ENCODE data around the gene PSMF1. TPM values are rescaled to one million over a fixed set of nuclear protein-coding genes. Genes with fewer than 3 reads are reported as not detected.

The PSMF1 gene
- total and polyA plus RNA-seq, 7 experiments from 2014 or later = 88.7 to 157 (median 116) TPM

DNA sequence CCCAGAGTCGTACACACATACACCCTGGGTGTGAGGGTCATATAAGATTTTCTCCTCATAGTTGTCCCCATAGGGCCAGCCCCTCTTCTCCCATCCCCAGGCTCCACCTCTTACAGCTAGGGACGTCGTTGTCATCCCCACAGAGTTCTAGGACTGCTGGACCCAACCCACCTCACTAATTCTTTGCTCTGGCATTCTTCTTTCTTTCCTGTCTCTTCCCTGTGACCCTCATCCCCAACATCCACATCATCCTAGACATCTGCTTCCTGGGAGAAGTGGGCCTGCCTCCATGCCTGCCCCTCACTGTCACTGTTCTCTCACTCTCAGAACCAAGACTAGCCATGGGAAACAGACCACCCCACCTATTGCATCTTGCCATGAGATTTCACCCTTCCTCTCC is 1.1 kb downstream of the PSMF1 start:
- no peaks in the 10 kb centered on the region for H3K27me3 ChIP-seq (ENCODE audit: control insufficient read depth in 2 of 2, insufficient read depth in 2 of 2, low read length in 2 of 2)
- peak overlapping the region; percentile 98 for H3K4me3 ChIP-seq (ENCODE audit: low read length)
- peak overlapping the region; percentile 81 to 97 (median 94) for H3K27ac Mint-ChIP-seq
- peaks cover 0 to 3% (median 0%) of the 10 kb centered on the region in 11 donors for H3K9me3 Mint-ChIP-seq
- H3K27ac ChIP-seq (ENCODE audit: low read depth, low read length) = peak overlapping the region; percentile 85
- H3K27me3 Mint-ChIP-seq = no peaks in the 10 kb centered on the region
- peaks cover 40 to 45% of the 10 kb centered on the region in 2 donors for H3K4me1 ChIP-seq (ENCODE audit: control insufficient read depth in 2 of 2, insufficient read depth in 2 of 2, low read length in 2 of 2)
- peak overlapping the region; percentile 92 to 97 (median 94) for H3K4me3 Mint-ChIP-seq
- ChIA-PET CTCF (interaction anchor here (1.3 kb wide), 1 partner anchor 347 kb away, joined by 3 read pairs; the partner anchor contains the start of gene NSFL1C), POLR2A (interaction anchor here (1.1 kb wide), 1 partner anchor 9 kb away, joined by 4 read pairs; no protein-coding TSS in a partner anchor)
- H3K36me3 ChIP-seq (ENCODE audit: control insufficient read depth in 2 of 3, insufficient read depth in 3 of 3, low read length in 3 of 3) = peaks cover 0 to 24% (median 4%) of the 10 kb centered on the region in 3 experiments
- H3K9me3 ChIP-seq (ENCODE audit: control insufficient read depth in 2 of 3, low read length in 3 of 3) = no peaks in the 10 kb centered on the region
- intact Hi-C loops (cut with micrococcal nuclease) = loop anchor here (2.0 to 5.0 kb wide), 6 partner anchors 108 to 983 kb away; partner anchors contain the start of genes CSNK2A1 (in 1 of the 2), FKBP1A (in 1 of the 2), RAD21L1 (in 1 of the 2) and SNPH (in 1 of the 2)
- ATAC-seq = no peak
- peaks cover 14 to 28% (median 24%) of the 10 kb centered on the region in 5 donors for H3K36me3 Mint-ChIP-seq
- DNase-seq = no peak
- peaks cover 56 to 78% (median 70%) of the 10 kb centered on the region in 7 donors for H3K4me1 Mint-ChIP-seq

DNA sequence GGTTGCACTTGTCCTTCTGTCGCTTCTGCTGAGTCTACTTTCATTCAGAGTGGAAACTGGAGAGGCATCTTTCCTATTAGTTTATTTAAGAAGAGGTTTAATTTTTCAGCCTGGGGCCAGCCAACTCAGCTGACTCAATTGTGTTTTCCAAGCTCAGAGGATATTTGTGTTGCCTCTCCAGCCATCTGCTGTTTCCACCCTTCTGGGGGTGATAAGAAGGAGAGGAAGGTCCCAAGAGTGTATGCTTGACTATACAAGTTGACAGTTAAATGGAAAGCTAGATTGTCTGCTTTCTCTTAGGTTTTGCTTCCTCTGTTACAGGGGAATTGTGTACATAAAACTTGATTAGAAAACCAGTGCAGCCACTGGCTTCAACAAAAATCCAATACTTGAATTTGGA is 3.0 kb downstream of the PSMF1 start:
- peaks cover 8 to 39% (median 18%) of the 10 kb centered on the region in 3 experiments for H3K36me3 ChIP-seq (ENCODE audit: control insufficient read depth in 2 of 3, insufficient read depth in 3 of 3, low read length in 3 of 3)
- Mint-ChIP-seq H3K9me3 (peaks cover 0 to 3% (median 0%) of the 10 kb centered on the region in 11 donors), H3K27ac (peak overlapping the region in 7 of 9 donors; percentile 12 to 94 (median 64)), H3K4me3 (peak overlapping the region; percentile 63 to 97 (median 84)), H3K36me3 (peaks cover 20 to 35% (median 35%) of the 10 kb centered on the region in 5 donors), H3K27me3 (no peaks in the 10 kb centered on the region), H3K4me1 (peaks cover 61 to 89% (median 81%) of the 10 kb centered on the region in 7 donors)
- no peak overlapping the region for H3K27ac ChIP-seq (ENCODE audit: low read depth, low read length)
- H3K4me3 ChIP-seq (ENCODE audit: low read length) = no peak overlapping the region
- POLR2A ChIA-PET = no interaction called here
- intact Hi-C loops (cut with micrococcal nuclease) = no loop called here
- H3K27me3 ChIP-seq (ENCODE audit: control insufficient read depth in 2 of 2, insufficient read depth in 2 of 2, low read length in 2 of 2) = no peaks in the 10 kb centered on the region
- CTCF ChIA-PET = interaction anchor here (1.0 kb wide), 1 partner anchor 13 kb away, joined by 5 read pairs; no protein-coding TSS in a partner anchor
- no peak for ATAC-seq
- H3K4me1 ChIP-seq (ENCODE audit: control insufficient read depth in 2 of 2, insufficient read depth in 2 of 2, low read length in 2 of 2) = peaks cover 40 to 45% of the 10 kb centered on the region in 2 donors
- DNase-seq = no peak
- no peaks in the 10 kb centered on the region for H3K9me3 ChIP-seq (ENCODE audit: control insufficient read depth in 2 of 3, low read length in 3 of 3)

DNA sequence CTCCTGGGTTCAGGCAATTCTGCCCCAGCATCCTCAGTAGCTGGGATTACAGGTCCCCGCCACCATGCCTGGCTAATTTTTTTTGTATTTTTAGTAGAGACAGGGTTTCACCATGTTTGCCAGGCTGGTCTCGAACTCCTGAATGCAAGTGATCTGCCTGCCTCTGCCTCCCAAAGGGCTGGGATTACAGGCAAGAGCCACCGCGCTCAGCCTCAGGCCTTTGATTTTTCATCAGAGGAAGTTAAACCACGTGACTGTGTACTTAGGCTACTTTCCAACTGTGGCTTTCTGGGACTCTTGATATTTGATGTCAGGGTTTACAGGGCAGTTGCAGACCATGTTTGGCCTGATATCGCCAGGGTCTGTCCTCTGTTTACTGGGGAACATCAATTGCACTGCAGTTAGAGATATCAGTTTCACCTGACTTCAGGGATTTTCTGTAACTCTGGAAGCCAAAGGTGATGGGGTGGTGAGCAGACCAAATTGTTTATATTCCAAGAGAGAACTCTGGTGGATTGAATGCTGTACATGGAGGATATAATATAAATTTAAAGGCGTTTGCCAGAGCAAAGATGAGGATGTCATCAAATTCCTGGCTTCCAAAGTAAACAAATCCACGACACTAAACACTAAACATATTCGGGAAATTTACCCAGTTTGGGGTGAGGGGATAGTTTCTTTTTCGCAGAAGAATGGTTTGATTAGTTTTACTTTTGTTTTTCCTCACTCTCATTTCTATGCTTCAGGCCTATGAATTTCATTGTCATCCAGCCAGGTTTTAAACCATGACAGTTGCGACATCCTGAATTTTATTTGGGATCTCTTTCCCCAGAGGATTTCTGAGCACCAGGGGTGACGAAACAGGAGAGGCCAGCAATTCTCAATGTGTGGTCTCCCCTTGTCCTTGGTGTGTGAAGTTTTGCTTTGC is 4.2 kb downstream of the PSMF1 start:
- no peaks in the 10 kb centered on the region for H3K27me3 ChIP-seq (ENCODE audit: control insufficient read depth in 2 of 2, insufficient read depth in 2 of 2, low read length in 2 of 2)
- Mint-ChIP-seq H3K27ac (peak overlapping the region in 8 of 9 donors; percentile 12 to 68 (median 58)), H3K36me3 (peaks cover 26 to 44% (median 43%) of the 10 kb centered on the region in 5 donors), H3K4me3 (peak overlapping the region; percentile 10 to 97 (median 52)), H3K9me3 (no peaks in the 10 kb centered on the region), H3K27me3 (no peaks in the 10 kb centered on the region), H3K4me1 (peaks cover 54 to 82% (median 70%) of the 10 kb centered on the region in 7 donors)
- ATAC-seq (no peak), DNase-seq (peak in 1 of 9 donors; percentile 8)
- H3K27ac ChIP-seq (ENCODE audit: low read depth, low read length) = no peak overlapping the region
- ChIA-PET POLR2A (no interaction called here), CTCF (interaction anchor here (1.0 kb wide), 1 partner anchor 14 kb away, joined by 5 read pairs; no protein-coding TSS in a partner anchor)
- intact Hi-C loops (cut with micrococcal nuclease) = no loop called here
- H3K4me1 ChIP-seq (ENCODE audit: control insufficient read depth in 2 of 2, insufficient read depth in 2 of 2, low read length in 2 of 2) = peaks cover 38 to 44% of the 10 kb centered on the region in 2 donors
- peaks cover 18 to 51% (median 23%) of the 10 kb centered on the region in 3 experiments for H3K36me3 ChIP-seq (ENCODE audit: control insufficient read depth in 2 of 3, insufficient read depth in 3 of 3, low read length in 3 of 3)
- H3K4me3 ChIP-seq (ENCODE audit: low read length) = no peak overlapping the region
- H3K9me3 ChIP-seq (ENCODE audit: control insufficient read depth in 2 of 3, low read length in 3 of 3) = no peaks in the 10 kb centered on the region

DNA sequence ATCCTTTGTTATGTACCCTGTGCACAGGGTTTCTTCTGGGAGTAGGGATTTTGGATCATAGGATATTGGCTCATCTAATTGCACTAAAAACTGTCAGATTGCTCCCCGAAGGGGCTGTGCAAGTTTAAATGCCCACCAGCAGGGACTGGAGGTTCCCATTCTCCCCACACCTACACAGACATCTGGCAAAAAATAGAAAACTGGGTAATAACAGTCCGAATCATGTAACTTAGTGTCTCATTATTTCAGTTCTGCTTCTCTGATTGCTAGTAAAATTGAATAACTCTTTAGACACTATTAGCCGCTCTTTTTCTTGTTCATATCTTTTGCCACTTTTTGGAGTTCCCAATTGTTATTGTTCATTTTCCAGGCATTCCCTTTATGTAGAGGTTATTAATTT is 5.3 kb downstream of the PSMF1 start:
- H3K9me3 Mint-ChIP-seq = no peaks in the 10 kb centered on the region
- no peaks in the 10 kb centered on the region for H3K9me3 ChIP-seq (ENCODE audit: control insufficient read depth in 2 of 3, low read length in 3 of 3)
- H3K4me1 ChIP-seq (ENCODE audit: control insufficient read depth in 2 of 2, insufficient read depth in 2 of 2, low read length in 2 of 2) = peaks cover 34 to 39% of the 10 kb centered on the region in 2 donors
- DNase-seq (no peak), ATAC-seq (no peak)
- H3K36me3 ChIP-seq (ENCODE audit: control insufficient read depth in 2 of 3, insufficient read depth in 3 of 3, low read length in 3 of 3) = peaks cover 23 to 57% (median 25%) of the 10 kb centered on the region in 3 experiments
- POLR2A ChIA-PET = no interaction called here
- peak overlapping the region in 3 of 9 donors; percentile 50 to 64 (median 51) for H3K27ac Mint-ChIP-seq
- H3K27me3 Mint-ChIP-seq = no peaks in the 10 kb centered on the region
- H3K27me3 ChIP-seq (ENCODE audit: control insufficient read depth in 2 of 2, insufficient read depth in 2 of 2, low read length in 2 of 2) = no peaks in the 10 kb centered on the region
- intact Hi-C loops (cut with micrococcal nuclease) = no loop called here
- H3K4me3 ChIP-seq (ENCODE audit: low read length) = no peak overlapping the region
- H3K4me3 Mint-ChIP-seq = peak overlapping the region in 5 of 10 donors; percentile 2 to 97 (median 59)
- H3K4me1 Mint-ChIP-seq = peaks cover 52 to 76% (median 67%) of the 10 kb centered on the region in 7 donors
- CTCF ChIA-PET = no interaction called here
- H3K27ac ChIP-seq (ENCODE audit: low read depth, low read length) = no peak overlapping the region
- H3K36me3 Mint-ChIP-seq = peaks cover 26 to 50% (median 50%) of the 10 kb centered on the region in 5 donors

DNA sequence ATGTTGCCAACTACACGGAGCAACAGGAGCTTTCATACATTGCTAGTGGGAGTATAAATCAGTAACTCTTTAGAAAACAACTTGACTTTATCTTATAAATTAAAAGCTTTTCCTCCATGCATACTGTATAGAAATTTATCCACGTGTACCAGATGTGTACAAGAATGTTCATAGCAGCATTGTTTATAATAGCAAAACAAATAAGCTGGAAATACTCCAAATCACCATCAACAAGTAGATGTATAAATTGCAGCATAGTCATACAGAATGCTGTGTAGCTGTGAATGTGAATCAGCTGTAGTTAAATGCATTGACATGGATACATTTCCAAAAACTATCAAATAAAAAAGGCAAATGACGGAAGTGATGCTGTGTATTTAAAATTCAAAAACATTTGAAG is 6.0 kb downstream of the PSMF1 start:
- H3K4me3 ChIP-seq (ENCODE audit: low read length) = no peak overlapping the region
- no peak overlapping the region for H3K27ac ChIP-seq (ENCODE audit: low read depth, low read length)
- ATAC-seq (no peak), DNase-seq (no peak)
- Mint-ChIP-seq H3K27ac (no peak overlapping the region), H3K36me3 (peaks cover 30 to 54% (median 53%) of the 10 kb centered on the region in 5 donors), H3K9me3 (no peaks in the 10 kb centered on the region), H3K4me3 (no peak overlapping the region), H3K27me3 (no peaks in the 10 kb centered on the region), H3K4me1 (peaks cover 49 to 75% (median 63%) of the 10 kb centered on the region in 7 donors)
- intact Hi-C loops (cut with micrococcal nuclease) = no loop called here
- CTCF ChIA-PET = interaction anchor here (1.0 kb wide), 1 partner anchor 16 kb away, joined by 3 read pairs; no protein-coding TSS in a partner anchor
- H3K36me3 ChIP-seq (ENCODE audit: control insufficient read depth in 2 of 3, insufficient read depth in 3 of 3, low read length in 3 of 3) = peaks cover 25 to 58% (median 25%) of the 10 kb centered on the region in 3 experiments
- H3K9me3 ChIP-seq (ENCODE audit: control insufficient read depth in 2 of 3, low read length in 3 of 3) = no peaks in the 10 kb centered on the region
- H3K27me3 ChIP-seq (ENCODE audit: control insufficient read depth in 2 of 2, insufficient read depth in 2 of 2, low read length in 2 of 2) = no peaks in the 10 kb centered on the region
- POLR2A ChIA-PET = interaction anchor here (0.6 kb wide), 1 partner anchor 54 kb away, joined by 4 read pairs; no protein-coding TSS in a partner anchor
- H3K4me1 ChIP-seq (ENCODE audit: control insufficient read depth in 2 of 2, insufficient read depth in 2 of 2, low read length in 2 of 2) = peaks cover 28 to 34% of the 10 kb centered on the region in 2 donors

DNA sequence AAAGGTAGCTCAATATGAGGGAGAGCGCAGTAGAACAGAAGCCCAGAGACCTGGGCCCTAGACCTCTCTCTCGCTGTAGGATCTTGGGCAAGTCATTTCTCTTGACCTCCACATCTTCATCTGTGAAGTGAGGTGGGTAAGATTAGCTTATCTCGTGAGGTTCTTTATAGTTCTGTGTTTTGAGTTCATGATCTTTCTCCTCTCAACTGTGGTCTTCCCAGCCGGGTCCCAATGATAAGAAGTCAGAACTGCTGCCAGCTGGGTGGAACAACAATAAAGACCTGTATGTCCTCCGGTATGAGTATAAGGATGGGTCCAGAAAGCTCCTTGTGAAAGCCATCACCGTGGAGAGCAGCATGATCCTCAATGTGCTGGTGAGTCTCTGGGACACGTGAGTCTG is 6.9 kb downstream of the PSMF1 start:
- Mint-ChIP-seq H3K27ac (peak overlapping the region in 1 of 9 donors; percentile 41), H3K4me1 (peaks cover 42 to 74% (median 62%) of the 10 kb centered on the region in 7 donors), H3K9me3 (peaks cover 0 to 2% (median 0%) of the 10 kb centered on the region in 11 donors), H3K27me3 (no peaks in the 10 kb centered on the region), H3K36me3 (peaks cover 31 to 56% (median 54%) of the 10 kb centered on the region in 5 donors), H3K4me3 (no peak overlapping the region)
- Histone ChIP-seq H3K36me3 (ENCODE audit: control insufficient read depth in 2 of 3, insufficient read depth in 3 of 3, low read length in 3 of 3) (peaks cover 23 to 63% (median 25%) of the 10 kb centered on the region in 3 experiments), H3K9me3 (ENCODE audit: control insufficient read depth in 2 of 3, low read length in 3 of 3) (no peaks in the 10 kb centered on the region), H3K27me3 (ENCODE audit: control insufficient read depth in 2 of 2, insufficient read depth in 2 of 2, low read length in 2 of 2) (no peaks in the 10 kb centered on the region), H3K4me1 (ENCODE audit: control insufficient read depth in 2 of 2, insufficient read depth in 2 of 2, low read length in 2 of 2) (peaks cover 19 to 26% of the 10 kb centered on the region in 2 donors), H3K27ac (ENCODE audit: low read depth, low read length) (no peak overlapping the region), H3K4me3 (ENCODE audit: low read length) (no peak overlapping the region)
- intact Hi-C loops (cut with micrococcal nuclease) = no loop called here
- POLR2A ChIA-PET = no interaction called here
- CTCF ChIA-PET = interaction anchor here (0.6 to 1.0 kb wide), 2 partner anchors 17 to 323 kb away, joined by 3 to 5 read pairs; no protein-coding TSS in a partner anchor
- DNase-seq (no peak), ATAC-seq (no peak)

Measured in naive thymus-derived CD4-positive, alpha-beta T cell (primary cell).